B cell (primary cell): ENCODE measurements around the gene EFHD2.

Source experiments
- EZH2 ChIP-seq: IDR thresholded peaks from 2 replicates; pipeline ENCODE4 v1.6.1; 2012; ENCODE audit warnings: borderline replicate concordance, low read depth, mild to moderate bottlenecking, moderate library complexity, low read length; ENCODE audit not compliant: insufficient read depth, poor library complexity, severe bottlenecking
- TF ChIP-seq, protein P1 (sequence below): fragments of 200-600 bp; IDR thresholded peaks from one replicate; pipeline ENCODE4 v1.8.0; 2022; ENCODE audit warnings: antibody characterized with exemption, mild to moderate bottlenecking

DNA sequence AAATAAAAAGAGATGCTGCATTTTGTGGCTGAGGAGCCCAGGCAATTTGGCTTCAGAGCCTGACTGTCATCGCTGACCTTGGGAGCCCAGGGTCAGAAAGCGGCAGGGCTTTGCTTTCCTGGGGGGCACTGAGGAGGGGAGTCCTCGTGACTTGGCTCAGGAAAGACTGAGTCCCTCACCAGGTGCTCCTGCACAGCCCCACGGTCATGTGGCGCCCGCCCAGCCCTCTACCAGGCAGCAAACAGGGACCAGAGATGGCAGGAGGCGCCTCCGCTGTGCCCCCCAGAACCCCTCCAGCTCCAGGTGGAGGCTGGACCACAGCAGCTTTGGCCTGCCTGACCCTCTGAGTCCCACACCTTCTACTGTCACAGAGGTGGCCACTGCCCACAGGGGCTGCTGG is 13.2 kb downstream of the EFHD2 start:
- TF ChIP-seq, protein P1, sequence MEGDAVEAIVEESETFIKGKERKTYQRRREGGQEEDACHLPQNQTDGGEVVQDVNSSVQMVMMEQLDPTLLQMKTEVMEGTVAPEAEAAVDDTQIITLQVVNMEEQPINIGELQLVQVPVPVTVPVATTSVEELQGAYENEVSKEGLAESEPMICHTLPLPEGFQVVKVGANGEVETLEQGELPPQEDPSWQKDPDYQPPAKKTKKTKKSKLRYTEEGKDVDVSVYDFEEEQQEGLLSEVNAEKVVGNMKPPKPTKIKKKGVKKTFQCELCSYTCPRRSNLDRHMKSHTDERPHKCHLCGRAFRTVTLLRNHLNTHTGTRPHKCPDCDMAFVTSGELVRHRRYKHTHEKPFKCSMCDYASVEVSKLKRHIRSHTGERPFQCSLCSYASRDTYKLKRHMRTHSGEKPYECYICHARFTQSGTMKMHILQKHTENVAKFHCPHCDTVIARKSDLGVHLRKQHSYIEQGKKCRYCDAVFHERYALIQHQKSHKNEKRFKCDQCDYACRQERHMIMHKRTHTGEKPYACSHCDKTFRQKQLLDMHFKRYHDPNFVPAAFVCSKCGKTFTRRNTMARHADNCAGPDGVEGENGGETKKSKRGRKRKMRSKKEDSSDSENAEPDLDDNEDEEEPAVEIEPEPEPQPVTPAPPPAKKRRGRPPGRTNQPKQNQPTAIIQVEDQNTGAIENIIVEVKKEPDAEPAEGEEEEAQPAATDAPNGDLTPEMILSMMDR = no peak
- no peak for TF ChIP-seq EZH2
